NCI-H1417 (cell line): ENCODE measurements around the gene RYK.
"Not testable (repeated sequence)": the region's sequence is repeated elsewhere in the genome, so short reads cannot be mapped to it uniquely, and the experiment has no call there.

Experiments
- DNase-seq, 3 experiments: peaks; one replicate each; lab custom pipeline; 2025; lab: John Stamatoyannopoulos, UW

The RYK gene

GRCh38 chr3:134216851-134217250, 33.8 kb downstream of the RYK start:
- DNase-seq: no peak

- no peak for DNase-seq
Measured at GRCh38 chr3:134216191-134216764, 34.4 kb downstream of the RYK start.

GRCh38 chr3:134214239-134214638, 36.4 kb downstream of the RYK start:
- DNase-seq: no peak

GRCh38 chr3:134212967-134213665, 37.5 kb downstream of the RYK start:
- peak; percentile 72 to 86 (median 81) for DNase-seq

- DNase-seq: peak; percentile 12 to 51 (median 25)
Measured at GRCh38 chr3:134211797-134212196, 38.9 kb downstream of the RYK start.

GRCh38 chr3:134205451-134205850, 45.2 kb downstream of the RYK start:
- no peak for DNase-seq

GRCh38 chr3:134201201-134202130, 49.2 kb downstream of the RYK start:
- no peak for DNase-seq

- DNase-seq: not testable (repeated sequence)
Measured at GRCh38 chr3:134199880-134200279, 50.8 kb downstream of the RYK start.

- DNase-seq: no peak
Measured at GRCh38 chr3:134199240-134199639, 51.4 kb downstream of the RYK start.

- DNase-seq: no peak
Measured at GRCh38 chr3:134198414-134198813, 52.2 kb downstream of the RYK start.

- peak; percentile 10 to 72 (median 20) for DNase-seq
Measured at GRCh38 chr3:134197681-134198261, 52.9 kb downstream of the RYK start.

- no peak for DNase-seq
Measured at GRCh38 chr3:134194247-134194646, 56.4 kb downstream of the RYK start.

GRCh38 chr3:134190250-134190649, 60.4 kb downstream of the RYK start:
- DNase-seq: no peak

- DNase-seq: no peak
Measured at GRCh38 chr3:134189849-134190248, 60.8 kb downstream of the RYK start.

- DNase-seq: no peak
Measured at GRCh38 chr3:134186391-134186790, 64.3 kb downstream of the RYK start.

GRCh38 chr3:134180761-134181160, 69.9 kb downstream of the RYK start:
- DNase-seq: no peak

GRCh38 chr3:134179508-134179907, 71.2 kb downstream of the RYK start:
- no peak for DNase-seq

GRCh38 chr3:134163096-134163495, 87.6 kb downstream of the RYK start:
- no peak for DNase-seq

GRCh38 chr3:134161898-134162615, 88.6 kb downstream of the RYK start:
- no peak for DNase-seq

GRCh38 chr3:134155446-134155845, 95.2 kb downstream of the RYK start:
- peak in 1 of 3 experiments; percentile 34 for DNase-seq

- no peak for DNase-seq
Measured at GRCh38 chr3:134153761-134154160, 96.9 kb downstream of the RYK start.

GRCh38 chr3:134150476-134150875, 100.2 kb downstream of the RYK start:
- no peak for DNase-seq
